NCI-H1694 treated with DMSO at 0.1 percent for 48 hours (cell line): ENCODE measurements around the gene CAAP1.
"Not testable (repeated sequence)": the region's sequence is repeated elsewhere in the genome, so short reads cannot be mapped to it uniquely, and the experiment has no call there.

Source experiments
- DNase-seq: peaks from one replicate; lab custom pipeline; 2025; lab: John Stamatoyannopoulos, UW

The CAAP1 gene

DNA sequence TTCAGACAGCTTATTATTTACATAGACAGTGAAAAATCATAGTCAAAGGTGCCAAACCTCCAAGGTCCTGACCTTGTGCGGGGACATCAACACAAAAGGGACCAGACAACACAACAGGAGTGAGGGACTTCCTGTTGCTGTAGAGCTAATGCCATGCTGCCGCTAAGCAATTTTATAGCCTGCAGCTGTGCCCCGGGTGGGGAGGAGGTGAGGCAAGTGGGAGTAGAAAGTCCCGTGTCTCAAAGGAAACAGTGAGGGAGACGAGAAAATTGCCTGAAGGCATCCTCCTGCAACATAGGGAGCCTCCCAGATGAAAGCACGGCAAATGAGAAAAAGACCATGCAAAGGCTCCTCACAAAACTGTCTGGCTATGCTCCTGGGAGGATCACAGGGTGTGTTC, 58.8 kb downstream of the CAAP1 start:
- no peak for DNase-seq

DNA sequence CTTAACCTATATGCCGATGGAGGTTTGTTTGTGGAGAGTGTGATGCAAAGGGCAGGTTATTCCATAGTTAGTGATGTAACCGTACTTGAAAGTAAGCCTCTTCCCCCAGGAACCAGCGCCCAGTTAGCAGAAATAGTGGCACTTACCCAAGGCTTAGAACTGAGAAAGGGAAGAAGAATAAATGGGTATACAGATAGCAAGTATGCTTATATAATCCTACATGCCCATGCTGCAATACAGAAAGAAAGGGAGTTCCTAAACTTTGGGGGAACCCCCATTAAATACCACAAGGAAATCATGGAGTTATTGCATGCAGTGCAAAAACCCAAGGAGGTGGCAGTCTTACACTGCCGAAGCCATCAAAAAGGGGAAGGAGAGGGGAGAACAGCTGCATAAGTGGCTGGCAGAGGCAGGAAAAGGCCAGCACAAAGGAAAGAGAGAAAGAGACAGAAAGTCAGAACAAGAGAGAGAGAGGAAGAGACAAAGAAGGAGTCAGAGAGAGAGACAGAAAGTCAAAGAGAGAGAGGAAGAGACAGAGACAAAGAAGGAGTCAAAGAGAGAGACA, 64.1 kb downstream of the CAAP1 start:
- not testable (repeated sequence) for DNase-seq

- no peak for DNase-seq
These were observed 77.8 kb downstream of the CAAP1 start for GRCh38 chr9:26814799-26815198.

- no peak for DNase-seq
These were observed 79.4 kb downstream of the CAAP1 start for GRCh38 chr9:26813247-26813646.

GRCh38 chr9:26812217-26812616, 80.4 kb downstream of the CAAP1 start:
- no peak for DNase-seq

GRCh38 chr9:26811106-26811505, 81.5 kb downstream of the CAAP1 start:
- no peak for DNase-seq

DNA sequence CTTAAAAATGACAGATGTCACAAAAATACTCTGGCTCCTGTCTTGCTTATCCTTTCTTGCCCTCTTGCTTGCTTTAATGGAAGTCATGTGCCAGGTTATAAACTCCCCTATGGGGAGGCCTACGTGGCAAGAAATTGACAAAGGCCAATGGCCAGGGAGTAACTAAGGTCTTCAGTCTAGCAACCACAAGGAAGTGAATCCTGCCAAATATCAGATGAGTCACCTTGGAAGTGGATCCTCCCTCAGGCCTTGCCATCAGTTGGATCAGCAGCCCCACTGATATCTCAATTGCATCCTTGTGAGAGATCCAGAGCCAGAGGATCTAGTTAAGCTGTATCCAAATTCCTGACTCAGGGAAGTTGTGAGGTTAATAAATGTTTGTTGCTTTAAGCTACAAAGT, 82.8 kb downstream of the CAAP1 start:
- DNase-seq = no peak

DNA sequence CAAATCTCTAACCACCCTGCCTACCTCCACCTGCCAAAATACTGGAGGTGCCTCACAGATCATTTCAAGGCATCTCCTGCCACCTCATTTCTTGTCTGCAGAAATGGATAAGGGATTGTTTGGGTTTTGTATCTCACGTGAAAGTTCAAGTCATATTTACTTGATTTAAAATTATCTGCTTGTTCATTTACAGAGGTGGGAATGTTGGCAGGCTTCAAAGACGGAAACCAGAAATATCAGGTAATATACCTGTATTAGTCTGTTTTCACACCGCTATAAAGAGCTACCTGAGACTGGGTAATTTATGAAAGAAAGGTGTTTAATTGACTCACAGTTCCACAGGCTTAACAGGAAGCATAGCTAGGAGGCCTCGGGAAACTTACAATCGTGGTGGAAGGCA, 85.4 kb downstream of the CAAP1 start:
- no peak for DNase-seq

DNA sequence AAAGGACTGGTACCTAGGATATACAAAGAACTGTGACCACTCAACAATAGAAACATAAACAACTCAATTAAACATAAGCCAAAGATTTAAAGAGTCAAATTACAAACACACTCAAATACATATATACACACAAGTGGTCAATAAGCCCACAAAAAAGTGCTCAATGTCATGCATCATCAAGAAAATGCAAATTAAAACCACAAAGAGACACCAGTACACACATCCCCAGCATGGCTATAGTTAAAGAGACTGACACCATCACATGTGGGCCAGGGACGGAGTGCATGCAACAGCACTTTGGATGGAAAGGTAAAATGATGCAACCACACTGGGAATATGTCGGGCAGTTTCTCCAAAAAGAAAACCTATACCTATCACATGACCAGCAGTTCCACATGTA, 89.7 kb downstream of the CAAP1 start:
- DNase-seq = no peak

- DNase-seq = no peak
These were observed 90.8 kb downstream of the CAAP1 start for GRCh38 chr9:26801772-26802171.

- no peak for DNase-seq
These were observed 92.3 kb downstream of the CAAP1 start for GRCh38 chr9:26800322-26800721.

GRCh38 chr9:26791274-26791673, 101.3 kb downstream of the CAAP1 start:
- no peak for DNase-seq
